ENCODE results near the gene BBS9.

The BBS9 gene

GRCh38 chr7:33196221-33196620 lies 66.9 kb downstream of the BBS9 start:
- Histone ChIP-seq H2BK5ac (ENCODE audit: low read depth, low read length, poor library complexity, severe bottlenecking) (no peak overlapping the region), H3K4me2 (ENCODE audit: low read length, poor library complexity, severe bottlenecking) (no peak overlapping the region), H3K9ac (ENCODE audit: low read length) (peak overlapping the region; percentile 48), H3K27me3 (ENCODE audit: control insufficient read depth in 1 of 2, insufficient read depth in 1 of 2, low read length in 2 of 2) (no peaks in the 10 kb centered on the region), H2BK12ac (ENCODE audit: low read length in 2 of 2) (no peak overlapping the region), H3K23ac (ENCODE audit: low read length in 2 of 2) (no peak overlapping the region), H3K14ac (ENCODE audit: low read length in 2 of 2) (no peak overlapping the region), H2BK15ac (ENCODE audit: low read depth, poor library complexity, severe bottlenecking) (no peak overlapping the region), H3K9me3 (ENCODE audit: control insufficient read depth, low read length) (no peaks in the 10 kb centered on the region), H4K8ac (ENCODE audit: low read length) (no peak overlapping the region), H3K18ac (ENCODE audit: low read depth in 1 of 2, low read length in 2 of 2) (no peak overlapping the region), H3K79me1 (replicated peaks; ENCODE audit: low read length, poor library complexity, severe bottlenecking) (peaks cover 4% of the 10 kb centered on the region), H3K27ac (ENCODE audit: low read length, poor library complexity, severe bottlenecking) (no peak overlapping the region), H2AFZ (ENCODE audit: low read depth, low read length) (no peak overlapping the region), H2BK120ac (ENCODE audit: low read depth, low read length) (no peak overlapping the region), H3K4me3 (ENCODE audit: insufficient read depth in 1 of 2, low read depth in 1 of 2, low read length in 2 of 2) (peak overlapping the region in 1 of 2 experiments; percentile 16), H3K4ac (ENCODE audit: low read depth in 1 of 2, low read length in 2 of 2) (no peak overlapping the region), H2AK5ac (ENCODE audit: low read length, severe bottlenecking) (no peak overlapping the region), H3K36me3 (ENCODE audit: control insufficient read depth in 1 of 2, insufficient read depth in 2 of 2, low read depth in 1 of 2, low read length in 2 of 2) (no peaks in the 10 kb centered on the region), H3K4me1 (ENCODE audit: control insufficient read depth, insufficient read depth, low read depth, low read length) (no peaks in the 10 kb centered on the region), H4K91ac (ENCODE audit: low read length) (peak overlapping the region; percentile 27)
- no peak for DNase-seq
- 100% methylated on average over 1 of the region's 2 CpGs for WGBS

- Histone ChIP-seq H3K4me3 (ENCODE audit: insufficient read depth in 1 of 2, low read depth in 1 of 2, low read length in 2 of 2) (no peak overlapping the region), H3K36me3 (ENCODE audit: control insufficient read depth in 1 of 2, insufficient read depth in 2 of 2, low read depth in 1 of 2, low read length in 2 of 2) (no peaks in the 10 kb centered on the region)
- WGBS, result no CpG with 5 or more reads among the region's 1 CpG
Observed at GRCh38 chr7:33200282-33200681, 70.9 kb downstream of the BBS9 start.

GRCh38 chr7:33201821-33202220 lies 72.5 kb downstream of the BBS9 start:
- no peaks in the 10 kb centered on the region for H3K4me1 ChIP-seq (ENCODE audit: control insufficient read depth, insufficient read depth, low read depth, low read length)
- H3K79me1 ChIP-seq (replicated peaks; ENCODE audit: low read length, poor library complexity, severe bottlenecking), result peaks cover 1% of the 10 kb centered on the region
- H3K23ac ChIP-seq (ENCODE audit: low read length in 2 of 2), result no peak overlapping the region
- H4K8ac ChIP-seq (ENCODE audit: low read length), result no peak overlapping the region
- H3K27ac ChIP-seq (ENCODE audit: low read length, poor library complexity, severe bottlenecking), result no peak overlapping the region
- no peak overlapping the region for H3K4me2 ChIP-seq (ENCODE audit: low read length, poor library complexity, severe bottlenecking)
- no peak overlapping the region for H3K4ac ChIP-seq (ENCODE audit: low read depth in 1 of 2, low read length in 2 of 2)
- H2BK120ac ChIP-seq (ENCODE audit: low read depth, low read length), result no peak overlapping the region
- H3K18ac ChIP-seq (ENCODE audit: low read depth in 1 of 2, low read length in 2 of 2), result no peak overlapping the region
- peaks cover 2% of the 10 kb centered on the region for H3K9me3 ChIP-seq (ENCODE audit: control insufficient read depth, low read length)
- H3K9ac ChIP-seq (ENCODE audit: low read length), result no peak overlapping the region
- no peak overlapping the region for H2BK15ac ChIP-seq (ENCODE audit: low read depth, poor library complexity, severe bottlenecking)
- no peak overlapping the region for H2AFZ ChIP-seq (ENCODE audit: low read depth, low read length)
- 100% methylated on average over 2 of the region's 2 CpGs for WGBS
- H2BK12ac ChIP-seq (ENCODE audit: low read length in 2 of 2), result no peak overlapping the region
- H3K27me3 ChIP-seq (ENCODE audit: control insufficient read depth in 1 of 2, insufficient read depth in 1 of 2, low read length in 2 of 2), result no peaks in the 10 kb centered on the region
- H2BK5ac ChIP-seq (ENCODE audit: low read depth, low read length, poor library complexity, severe bottlenecking), result no peak overlapping the region
- H4K91ac ChIP-seq (ENCODE audit: low read length), result no peak overlapping the region
- no peaks in the 10 kb centered on the region for H3K36me3 ChIP-seq (ENCODE audit: control insufficient read depth in 1 of 2, insufficient read depth in 2 of 2, low read depth in 1 of 2, low read length in 2 of 2)
- H2AK5ac ChIP-seq (ENCODE audit: low read length, severe bottlenecking), result no peak overlapping the region
- no peak for DNase-seq
- H3K4me3 ChIP-seq (ENCODE audit: insufficient read depth in 1 of 2, low read depth in 1 of 2, low read length in 2 of 2), result no peak overlapping the region
- H3K14ac ChIP-seq (ENCODE audit: low read length in 2 of 2), result no peak overlapping the region

More at GRCh38 chr7:33200282-33200681, 70.9 kb downstream of the BBS9 start:
- Histone ChIP-seq H3K79me1 (replicated peaks; ENCODE audit: low read length, poor library complexity, severe bottlenecking) (peaks cover 3% of the 10 kb centered on the region), H3K4me1 (ENCODE audit: control insufficient read depth, insufficient read depth, low read depth, low read length) (no peaks in the 10 kb centered on the region), H2BK5ac (ENCODE audit: low read depth, low read length, poor library complexity, severe bottlenecking) (no peak overlapping the region), H4K8ac (ENCODE audit: low read length) (no peak overlapping the region), H2BK15ac (ENCODE audit: low read depth, poor library complexity, severe bottlenecking) (no peak overlapping the region), H3K14ac (ENCODE audit: low read length in 2 of 2) (no peak overlapping the region), H3K9ac (ENCODE audit: low read length) (no peak overlapping the region), H3K18ac (ENCODE audit: low read depth in 1 of 2, low read length in 2 of 2) (no peak overlapping the region), H2AK5ac (ENCODE audit: low read length, severe bottlenecking) (no peak overlapping the region), H3K23ac (ENCODE audit: low read length in 2 of 2) (no peak overlapping the region), H3K27ac (ENCODE audit: low read length, poor library complexity, severe bottlenecking) (no peak overlapping the region), H2BK120ac (ENCODE audit: low read depth, low read length) (no peak overlapping the region), H3K9me3 (ENCODE audit: control insufficient read depth, low read length) (peaks cover 2% of the 10 kb centered on the region), H2BK12ac (ENCODE audit: low read length in 2 of 2) (no peak overlapping the region), H3K4ac (ENCODE audit: low read depth in 1 of 2, low read length in 2 of 2) (no peak overlapping the region), H3K27me3 (ENCODE audit: control insufficient read depth in 1 of 2, insufficient read depth in 1 of 2, low read length in 2 of 2) (no peaks in the 10 kb centered on the region), H3K4me2 (ENCODE audit: low read length, poor library complexity, severe bottlenecking) (no peak overlapping the region), H4K91ac (ENCODE audit: low read length) (no peak overlapping the region), H2AFZ (ENCODE audit: low read depth, low read length) (no peak overlapping the region)
- DNase-seq, result no peak

GRCh38 chr7:33210958-33211357 lies 81.6 kb downstream of the BBS9 start:
- Histone ChIP-seq H2AFZ (ENCODE audit: low read depth, low read length) (no peak overlapping the region), H3K14ac (ENCODE audit: low read length in 2 of 2) (no peak overlapping the region), H3K27ac (ENCODE audit: low read length, poor library complexity, severe bottlenecking) (no peak overlapping the region), H3K27me3 (ENCODE audit: control insufficient read depth in 1 of 2, insufficient read depth in 1 of 2, low read length in 2 of 2) (no peaks in the 10 kb centered on the region), H3K18ac (ENCODE audit: low read depth in 1 of 2, low read length in 2 of 2) (no peak overlapping the region), H2BK15ac (ENCODE audit: low read depth, poor library complexity, severe bottlenecking) (no peak overlapping the region), H2BK12ac (ENCODE audit: low read length in 2 of 2) (no peak overlapping the region), H2AK5ac (ENCODE audit: low read length, severe bottlenecking) (no peak overlapping the region), H3K4me2 (ENCODE audit: low read length, poor library complexity, severe bottlenecking) (no peak overlapping the region), H3K4ac (ENCODE audit: low read depth in 1 of 2, low read length in 2 of 2) (no peak overlapping the region), H4K91ac (ENCODE audit: low read length) (no peak overlapping the region), H3K23ac (ENCODE audit: low read length in 2 of 2) (no peak overlapping the region), H2BK5ac (ENCODE audit: low read depth, low read length, poor library complexity, severe bottlenecking) (no peak overlapping the region), H3K4me3 (ENCODE audit: insufficient read depth in 1 of 2, low read depth in 1 of 2, low read length in 2 of 2) (no peak overlapping the region), H3K36me3 (ENCODE audit: control insufficient read depth in 1 of 2, insufficient read depth in 2 of 2, low read depth in 1 of 2, low read length in 2 of 2) (peaks cover 0 to 17% of the 10 kb centered on the region in 2 experiments), H3K9me3 (ENCODE audit: control insufficient read depth, low read length) (peaks cover 41% of the 10 kb centered on the region), H2BK120ac (ENCODE audit: low read depth, low read length) (no peak overlapping the region), H3K4me1 (ENCODE audit: control insufficient read depth, insufficient read depth, low read depth, low read length) (no peaks in the 10 kb centered on the region), H3K9ac (ENCODE audit: low read length) (no peak overlapping the region), H3K79me1 (replicated peaks; ENCODE audit: low read length, poor library complexity, severe bottlenecking) (no peaks in the 10 kb centered on the region), H4K8ac (ENCODE audit: low read length) (no peak overlapping the region)
- WGBS, result no CpG with 5 or more reads among the region's 1 CpG
- no peak for DNase-seq
